IPS-NIHi7 (cell line): Measurements from ENCODE around the gene CCL18.
"Not testable (repeated sequence)": the region's sequence is repeated elsewhere in the genome, so short reads cannot be mapped to it uniquely, and the experiment has no call there.

Experiments used
- DNase-seq: peaks from one replicate; pipeline ENCODE4 v3.0.0; 2012; ENCODE audit warnings: mixed read lengths; ENCODE audit errors: extremely low spot score

The CCL18 gene

DNA sequence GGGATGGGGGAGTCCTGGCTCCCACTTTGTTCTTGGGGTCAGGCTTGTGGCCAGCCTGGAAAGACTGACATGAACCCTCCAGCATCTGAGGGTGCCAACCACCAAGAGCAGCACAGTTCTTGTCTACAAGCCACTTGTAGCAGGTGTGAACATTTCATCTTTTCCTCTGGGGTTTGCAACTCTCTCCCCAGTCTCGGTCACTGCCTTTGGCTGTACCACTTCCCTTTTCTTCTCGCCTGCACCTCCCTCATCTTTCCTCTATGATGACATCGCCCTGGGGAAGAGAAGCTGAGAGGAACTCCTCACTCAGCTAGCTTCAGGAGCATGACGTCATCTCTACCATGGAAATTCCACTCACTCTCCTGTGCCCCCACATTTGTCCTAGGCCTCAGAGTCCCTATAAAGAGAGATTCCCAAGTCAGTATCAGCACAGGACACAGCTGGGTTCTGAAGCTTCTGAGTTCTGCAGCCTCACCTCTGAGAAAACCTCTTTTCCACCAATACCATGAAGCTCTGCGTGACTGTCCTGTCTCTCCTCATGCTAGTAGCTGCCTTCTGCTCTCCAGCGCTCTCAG, 39.4 kb downstream of the CCL18 start, which contains the start of gene CCL4:
CCL4 (plus strand) TSS at position 427 of the 575 bp plus-strand sequence; CDS start at position 506, 79 bp downstream.
- DNase-seq, result not testable (repeated sequence)

DNA sequence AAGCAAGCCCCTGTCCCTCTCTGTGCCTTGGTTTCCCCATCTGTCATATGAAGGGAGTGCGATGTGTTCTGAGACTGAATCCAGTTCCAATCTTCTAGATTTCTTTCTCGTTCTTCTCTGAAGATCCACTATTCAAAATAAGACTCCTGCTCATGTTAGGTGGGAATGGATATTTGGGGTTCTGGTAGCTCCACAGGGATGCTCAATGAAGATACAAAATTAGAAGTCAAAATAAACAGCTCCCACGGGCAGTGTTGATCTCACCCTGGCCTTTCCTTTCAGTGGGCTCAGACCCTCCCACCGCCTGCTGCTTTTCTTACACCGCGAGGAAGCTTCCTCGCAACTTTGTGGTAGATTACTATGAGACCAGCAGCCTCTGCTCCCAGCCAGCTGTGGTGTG, 40.2 kb downstream of the CCL18 start:
- DNase-seq, result not testable (repeated sequence)

DNA sequence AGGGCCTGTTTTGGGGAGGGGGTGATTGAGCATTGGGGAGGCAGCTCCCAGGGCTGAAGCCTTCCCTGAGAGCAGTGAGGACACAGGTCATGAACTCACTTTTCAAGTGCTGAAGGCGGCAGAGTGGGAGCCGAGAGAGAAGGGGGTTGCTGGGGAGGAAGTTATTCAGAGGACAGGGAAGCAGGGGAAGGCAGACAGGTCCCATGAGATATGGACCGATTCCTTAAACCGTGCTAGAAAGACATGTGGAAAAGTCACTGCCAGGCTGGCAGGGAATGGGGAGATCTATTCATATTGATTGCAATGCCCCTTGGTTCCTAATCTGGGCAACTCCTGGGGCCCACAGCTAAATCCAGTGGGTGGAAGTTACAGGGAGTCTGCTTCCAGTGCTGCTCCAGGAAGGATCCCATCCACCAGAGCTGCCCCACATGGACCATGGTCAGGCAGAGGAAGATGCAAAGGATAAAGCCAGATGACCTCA, 40.7 kb downstream of the CCL18 start:
- no peak for DNase-seq

DNA sequence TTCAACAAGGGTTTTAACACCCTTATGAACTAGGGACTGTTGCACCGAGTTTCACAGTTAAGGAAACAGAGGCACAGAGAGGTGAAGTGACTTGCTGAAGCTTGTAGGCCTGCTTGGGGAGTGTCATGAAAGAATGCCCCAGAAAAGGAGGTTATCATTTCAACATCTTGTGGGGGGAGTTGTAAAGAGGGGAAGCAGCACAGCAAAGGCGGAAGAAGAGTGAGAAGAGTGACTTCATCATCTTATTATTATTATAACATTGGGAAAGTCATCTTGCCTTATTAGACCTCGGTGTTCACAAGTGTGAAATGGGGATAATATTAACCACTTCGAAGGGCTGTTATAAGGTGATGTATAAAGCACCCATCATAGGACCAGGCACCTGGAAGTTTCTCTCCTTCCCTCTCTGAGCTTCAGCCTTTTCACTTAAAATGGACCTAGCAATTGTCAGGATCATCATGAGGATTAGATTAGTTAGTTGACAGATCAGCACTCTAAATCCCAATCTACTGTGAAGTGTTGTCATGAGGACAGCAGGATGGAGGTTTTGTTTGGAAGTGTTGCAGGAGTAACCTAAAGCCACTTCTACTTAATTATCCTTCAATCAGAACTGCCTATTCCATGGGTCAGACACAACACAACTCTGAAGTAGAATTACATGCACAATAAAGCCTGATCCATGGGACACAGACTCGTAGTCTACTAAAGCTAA, 41.9 kb downstream of the CCL18 start:
- no peak for DNase-seq

DNA sequence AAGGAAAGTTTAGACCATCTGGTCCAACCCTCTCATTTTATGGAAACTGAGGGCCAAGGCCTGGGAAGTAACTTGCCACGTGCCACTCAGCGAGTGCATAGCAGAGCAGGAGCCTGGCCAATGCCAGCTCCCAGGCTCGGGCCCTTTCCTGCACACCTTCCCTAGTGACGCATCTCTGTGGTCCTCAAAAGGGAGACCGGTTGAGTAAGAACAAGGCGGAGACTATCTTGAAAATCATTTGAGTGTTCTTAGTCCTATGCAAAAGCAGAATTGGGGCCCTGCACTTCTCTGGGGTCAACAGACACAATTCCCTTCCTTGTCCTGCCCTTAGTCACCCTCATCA, 42.4 kb downstream of the CCL18 start:
- DNase-seq, result no peak

DNA sequence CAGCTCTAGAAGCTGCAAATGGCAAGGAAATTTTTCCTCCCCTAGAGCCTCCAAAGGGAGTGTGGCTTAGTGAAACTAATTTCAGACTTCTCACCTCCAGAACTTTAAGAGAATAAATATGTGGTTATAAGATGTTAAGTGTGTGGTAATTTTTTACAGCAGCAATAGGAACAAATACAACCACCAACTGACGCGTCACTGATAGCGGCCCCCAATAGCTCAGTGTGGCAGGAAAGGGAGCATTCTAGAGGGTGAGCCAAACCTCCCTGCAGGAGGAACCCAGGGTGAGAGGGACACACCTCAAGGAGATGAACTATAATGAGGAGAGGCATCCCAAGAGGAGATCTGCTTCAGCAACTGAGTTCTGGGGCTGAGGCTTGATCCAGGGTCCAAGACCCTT, 43.6 kb downstream of the CCL18 start:
- no peak for DNase-seq

DNA sequence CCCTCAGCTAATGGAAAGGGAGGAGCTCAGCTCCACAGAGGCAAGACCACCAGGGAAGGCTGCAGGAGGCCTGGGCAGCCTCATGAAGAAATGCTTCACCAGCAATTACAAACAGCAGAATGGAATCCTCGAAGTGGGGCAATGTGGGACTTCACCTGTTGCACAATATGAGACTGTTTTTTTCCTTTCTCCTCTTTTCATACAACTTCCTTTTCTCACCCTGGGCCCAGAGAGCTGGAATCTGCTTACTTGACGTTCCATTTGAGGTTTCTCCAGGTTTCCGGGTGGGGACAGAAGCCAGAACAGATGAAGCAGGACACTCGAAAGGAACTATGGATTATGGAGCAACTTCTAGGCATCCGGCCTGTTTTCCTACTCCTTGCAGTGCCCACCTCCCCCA, 44.2 kb downstream of the CCL18 start:
- DNase-seq, result not testable (repeated sequence)

DNA sequence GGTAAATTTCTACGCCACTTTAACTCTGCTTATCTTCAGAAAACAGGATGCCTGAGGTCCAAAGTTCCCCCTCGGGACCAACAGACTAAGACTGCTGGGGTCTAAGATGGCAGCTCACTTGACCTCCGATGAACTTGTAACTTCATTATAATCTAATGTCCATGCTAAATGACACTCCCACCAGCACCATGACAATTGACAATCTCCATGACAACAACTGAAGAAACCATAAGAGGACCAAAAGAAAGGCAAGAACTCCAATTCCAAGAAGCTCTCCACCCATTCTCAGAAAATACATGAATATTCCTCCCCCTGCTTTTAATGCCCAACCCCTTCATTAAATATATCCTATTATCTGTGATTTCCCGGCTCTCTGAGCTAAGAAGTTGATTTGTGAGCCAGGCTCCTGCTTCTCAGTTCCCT, 47.0 kb downstream of the CCL18 start:
- no peak for DNase-seq

DNA sequence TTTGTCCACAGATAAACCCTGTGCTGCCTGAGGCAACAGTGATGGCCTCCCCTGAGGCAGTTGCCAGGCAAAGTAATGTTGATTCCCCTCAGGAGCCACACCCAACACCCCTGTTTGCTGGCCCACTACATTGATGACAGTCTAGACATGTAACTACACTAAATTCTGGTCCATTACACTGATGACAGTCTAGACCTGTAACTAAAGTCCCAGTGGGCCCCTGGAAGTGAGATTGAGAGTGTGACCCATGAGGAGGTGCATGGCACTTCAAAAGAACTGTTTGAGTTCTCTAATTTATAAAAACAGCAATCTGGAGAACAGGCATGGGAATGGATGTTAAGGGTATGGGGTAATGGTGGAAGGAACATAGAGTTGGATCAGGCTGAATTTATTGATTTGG, 48.5 kb downstream of the CCL18 start:
- no peak for DNase-seq

DNA sequence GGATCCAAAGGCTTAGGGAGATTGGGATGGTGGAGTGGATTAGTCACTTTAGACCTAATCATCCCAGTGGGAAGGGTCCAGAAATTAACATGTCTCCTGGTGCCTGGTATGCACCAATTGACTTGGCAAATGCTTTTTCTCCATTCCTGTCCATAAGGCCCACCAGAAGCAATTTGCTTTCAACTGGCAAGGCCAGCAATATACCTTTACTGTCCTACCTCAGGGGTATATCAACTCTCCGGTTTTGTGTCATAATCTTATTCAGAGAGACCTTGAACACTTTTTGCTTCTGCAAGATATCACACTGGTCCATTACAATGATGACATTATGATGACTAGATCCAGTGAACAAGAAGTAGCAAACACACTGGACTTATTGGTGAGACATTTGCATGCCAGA, 49.1 kb downstream of the CCL18 start:
- not testable (repeated sequence) for DNase-seq

DNA sequence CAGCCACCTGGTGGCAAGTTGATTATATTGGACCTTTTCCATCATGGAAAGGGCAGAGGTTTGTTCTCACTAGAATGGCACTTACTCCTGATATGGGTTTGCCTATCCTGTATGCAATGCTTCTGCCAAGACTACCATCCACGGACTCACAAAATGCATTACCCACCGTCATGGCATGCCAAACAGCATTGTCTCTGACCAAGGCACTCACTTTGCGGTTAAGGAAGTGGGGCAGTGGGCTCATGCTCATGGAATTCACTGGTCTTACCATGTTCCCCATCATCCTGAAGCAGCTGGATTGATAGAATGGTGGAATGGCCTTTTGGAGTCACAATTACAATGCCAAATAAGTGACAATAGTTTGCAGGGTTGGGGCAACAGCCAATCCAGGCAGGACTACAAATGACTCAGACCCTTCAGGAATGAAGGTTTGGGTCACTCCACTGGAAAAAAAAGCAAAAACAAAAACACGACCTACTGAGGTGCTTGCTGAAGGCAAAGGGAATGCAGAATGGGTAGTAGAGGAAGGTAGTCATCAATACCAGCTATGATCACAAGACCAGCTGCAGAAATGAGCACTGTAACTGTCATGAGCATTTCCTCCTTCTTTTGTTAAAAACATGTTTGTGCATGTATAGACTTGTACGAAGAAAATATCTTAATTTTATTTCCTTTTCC, 51.0 kb downstream of the CCL18 start:
- not testable (repeated sequence) for DNase-seq

DNA sequence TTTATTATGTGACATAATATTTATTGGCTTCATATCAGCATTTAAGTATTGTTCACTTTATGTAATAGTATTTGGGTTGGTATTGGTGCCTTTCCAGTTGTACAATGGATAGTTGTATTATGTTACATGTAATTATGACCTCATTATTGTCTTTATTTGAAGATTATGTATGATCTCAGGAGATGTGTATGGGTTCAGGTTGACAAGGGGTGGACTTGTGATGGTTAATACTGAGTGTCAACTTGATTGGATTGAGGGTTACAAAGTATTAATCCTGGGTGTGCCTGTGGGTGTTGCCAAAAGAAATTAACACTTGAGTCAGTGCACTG, 51.5 kb downstream of the CCL18 start:
- not testable (repeated sequence) for DNase-seq

DNA sequence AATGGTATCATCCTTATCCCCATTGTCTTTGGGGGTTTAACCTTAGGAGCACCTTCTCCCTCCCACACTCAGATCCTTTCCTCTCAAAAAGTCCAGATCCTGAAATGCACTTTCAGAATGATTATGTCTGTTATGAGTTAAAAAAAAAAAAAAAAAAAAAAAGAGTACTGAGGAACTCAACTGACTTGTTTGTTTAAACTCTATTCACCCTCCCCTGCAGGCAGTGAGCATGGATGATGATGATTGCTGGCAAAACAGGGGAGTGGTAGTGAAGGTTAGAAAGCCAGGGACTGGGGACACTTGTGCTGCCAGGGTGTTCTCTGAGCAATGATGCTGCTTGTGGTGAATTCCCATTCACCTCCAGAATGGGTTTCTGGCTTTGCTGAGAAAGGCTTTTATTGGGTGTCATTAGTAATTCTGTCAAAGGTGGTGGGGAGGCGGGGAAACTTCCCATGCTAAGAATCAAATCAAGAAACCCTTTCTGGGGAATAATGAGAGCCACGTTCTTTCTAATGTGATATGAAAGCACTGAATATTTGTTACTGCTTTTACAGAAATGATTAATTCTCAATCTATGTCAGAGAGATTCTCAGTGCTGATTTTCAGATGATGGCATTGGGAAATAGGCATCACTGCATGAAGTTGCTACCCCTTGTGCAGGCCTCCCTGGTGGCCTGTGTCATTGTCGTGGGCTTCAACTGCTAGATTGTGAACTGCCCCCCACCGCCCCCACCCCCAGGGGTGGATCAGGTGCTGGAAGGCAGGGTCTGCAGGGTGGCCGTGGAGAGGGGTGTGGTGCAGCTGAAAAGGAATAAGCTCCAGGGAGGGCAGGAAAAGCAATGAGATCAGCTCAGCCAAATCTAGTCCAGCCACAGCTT, 53.7 kb downstream of the CCL18 start:
- DNase-seq, result no peak

DNA sequence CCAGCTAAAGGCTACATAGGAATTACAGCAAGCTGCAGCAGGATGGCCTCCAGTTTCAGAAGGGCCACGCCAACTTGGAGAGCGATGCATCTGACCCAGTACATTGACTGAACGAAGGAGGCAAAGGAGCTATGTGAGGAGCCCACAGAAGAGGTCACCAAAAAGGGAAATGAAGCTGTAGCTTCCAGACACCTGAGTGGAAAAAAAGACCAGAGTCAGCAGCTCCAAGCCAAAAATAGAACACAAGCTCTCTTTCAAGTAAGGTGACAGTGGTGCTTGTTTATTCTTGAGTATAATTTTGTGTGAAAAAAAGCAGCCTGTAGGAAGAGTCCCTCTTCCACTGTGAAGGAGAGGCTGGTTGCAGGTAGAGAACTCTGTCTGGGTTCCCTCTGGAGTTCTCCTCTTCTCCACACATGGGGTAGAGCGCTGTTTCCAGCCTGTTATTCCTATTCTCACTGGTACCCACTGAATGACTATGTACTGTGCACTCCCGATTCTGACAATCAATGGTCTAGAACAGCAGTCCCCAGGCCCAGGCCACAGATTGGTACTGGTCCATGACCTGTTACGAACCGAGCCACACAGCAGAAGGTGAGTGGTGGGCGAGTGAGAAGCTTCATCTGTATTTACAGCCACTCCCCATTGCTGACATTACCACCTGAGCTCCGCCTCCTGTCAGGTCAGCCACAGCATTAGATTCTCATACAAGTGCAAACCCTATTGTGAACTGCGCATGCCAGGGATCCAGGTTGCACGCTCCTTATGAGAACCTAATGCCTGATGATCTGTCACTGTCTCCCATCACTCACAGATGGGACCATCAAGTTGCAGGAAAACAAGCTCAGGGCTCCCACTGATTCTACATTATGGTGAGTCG, 54.6 kb downstream of the CCL18 start:
- DNase-seq, result no peak

DNA sequence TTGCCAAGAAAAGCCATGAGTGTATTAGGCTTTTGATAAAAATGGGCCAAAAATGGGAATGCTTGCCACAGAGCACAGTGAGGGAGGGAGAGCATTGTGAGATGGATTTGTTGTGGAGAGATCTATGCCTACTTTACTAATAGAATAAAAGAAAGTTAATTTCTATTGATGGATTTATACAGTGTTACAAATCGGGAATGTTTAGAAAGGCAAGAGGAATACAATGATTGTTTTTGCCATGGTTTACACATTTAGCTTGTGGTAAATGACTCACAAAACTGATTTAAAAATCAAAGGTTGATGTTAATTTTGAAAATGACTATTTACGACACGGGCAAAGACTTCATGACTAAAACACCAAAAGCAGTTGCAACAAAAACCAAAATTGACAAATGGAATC, 56.1 kb downstream of the CCL18 start:
- DNase-seq, result no peak

DNA sequence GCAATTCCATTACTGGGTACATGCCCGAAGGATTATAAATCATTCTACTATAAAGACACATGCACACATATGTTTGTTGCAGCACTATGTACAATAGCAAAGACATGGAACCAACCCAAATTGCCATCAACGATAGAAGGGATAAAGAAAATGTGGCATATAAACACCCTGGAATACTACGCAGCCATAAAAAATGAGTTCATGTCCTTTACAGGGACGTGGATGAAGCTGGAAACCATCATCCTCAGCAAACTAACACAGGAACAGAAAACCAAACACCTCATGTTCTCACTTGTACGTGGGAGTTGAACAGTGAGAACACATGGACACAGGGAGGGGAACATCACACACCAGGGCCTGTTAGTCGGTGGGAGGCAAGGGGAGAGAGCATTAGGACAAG, 57.0 kb downstream of the CCL18 start:
- not testable (repeated sequence) for DNase-seq
